Endothelial cell of umbilical vein (primary cell): Measurements from ENCODE around the gene RNF222.

Experiments
- EZH2 ChIP-seq: IDR thresholded peaks from 2 replicates; pipeline ENCODE4 v1.6.1; 2012; ENCODE audit warnings: borderline replicate concordance, low read depth, mild to moderate bottlenecking, moderate library complexity, low read length, inconsistent platforms; ENCODE audit not compliant: severe bottlenecking
- MAX ChIP-seq: IDR thresholded peaks from 2 replicates; pipeline ENCODE4 v1.6.1; 2011; ENCODE audit not compliant: insufficient read depth, insufficient read length
- TF ChIP-seq, protein P1 (sequence below), 2 donors: IDR thresholded peaks; 1 replicate in 1 of 2; 2 replicates in 1 of 2; pipeline ENCODE4 v1.5.1; 2011; ENCODE audit warnings: low read length in 2 of 2, mild to moderate bottlenecking in 2 of 2, moderate library complexity in 2 of 2, control low read depth in 1 of 2, inconsistent platforms in 1 of 2, low read depth in 1 of 2; ENCODE audit not compliant: insufficient read depth in 1 of 2; ENCODE audit errors: extremely low read depth in 1 of 2

DNA sequence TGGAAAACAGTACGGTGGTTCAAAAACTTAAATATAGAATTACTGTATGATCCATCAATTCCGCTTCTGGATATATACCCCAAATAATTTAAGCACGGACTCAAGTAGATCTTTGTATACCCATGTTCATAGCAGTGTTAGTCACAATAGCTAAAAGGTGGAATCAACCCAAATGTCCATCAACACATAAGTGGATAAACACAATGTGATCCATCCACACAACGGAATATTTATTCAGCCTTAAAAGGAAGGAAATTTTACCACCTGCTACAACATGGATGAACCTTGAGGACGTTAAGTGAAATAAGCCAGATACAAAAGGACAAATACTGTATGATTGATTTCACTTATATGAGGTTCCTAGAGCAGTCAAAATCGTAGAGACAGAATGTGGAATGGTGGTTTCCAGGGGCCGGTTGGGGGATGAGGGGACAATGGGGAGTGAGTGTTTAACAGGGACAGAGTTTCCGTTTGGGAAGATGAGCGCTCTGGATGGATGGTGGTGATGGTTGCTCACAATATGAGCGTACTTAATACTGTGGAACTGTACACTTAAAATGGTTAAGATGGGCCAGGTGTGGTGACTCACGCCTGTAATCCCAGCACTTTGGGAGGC is 5.4 kb upstream of the RNF222 start:
- TF ChIP-seq, protein P1, sequence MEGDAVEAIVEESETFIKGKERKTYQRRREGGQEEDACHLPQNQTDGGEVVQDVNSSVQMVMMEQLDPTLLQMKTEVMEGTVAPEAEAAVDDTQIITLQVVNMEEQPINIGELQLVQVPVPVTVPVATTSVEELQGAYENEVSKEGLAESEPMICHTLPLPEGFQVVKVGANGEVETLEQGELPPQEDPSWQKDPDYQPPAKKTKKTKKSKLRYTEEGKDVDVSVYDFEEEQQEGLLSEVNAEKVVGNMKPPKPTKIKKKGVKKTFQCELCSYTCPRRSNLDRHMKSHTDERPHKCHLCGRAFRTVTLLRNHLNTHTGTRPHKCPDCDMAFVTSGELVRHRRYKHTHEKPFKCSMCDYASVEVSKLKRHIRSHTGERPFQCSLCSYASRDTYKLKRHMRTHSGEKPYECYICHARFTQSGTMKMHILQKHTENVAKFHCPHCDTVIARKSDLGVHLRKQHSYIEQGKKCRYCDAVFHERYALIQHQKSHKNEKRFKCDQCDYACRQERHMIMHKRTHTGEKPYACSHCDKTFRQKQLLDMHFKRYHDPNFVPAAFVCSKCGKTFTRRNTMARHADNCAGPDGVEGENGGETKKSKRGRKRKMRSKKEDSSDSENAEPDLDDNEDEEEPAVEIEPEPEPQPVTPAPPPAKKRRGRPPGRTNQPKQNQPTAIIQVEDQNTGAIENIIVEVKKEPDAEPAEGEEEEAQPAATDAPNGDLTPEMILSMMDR (IDR thresholded peaks at IDR 0.05; ENCODE audit: extremely low read depth in 1 of 2, insufficient read depth in 1 of 2, low read depth in 1 of 2, low read length in 2 of 2) = no peak
- TF ChIP-seq EZH2 (no peak), MAX (no peak)
